22Rv1 (cell line): Measurements from ENCODE around the gene ENPEP.

Experiments
- ZFX ChIP-seq: fragments of 450-650 bp; IDR thresholded peaks from 2 replicates; pipeline ENCODE4 v1.6.1; 2017; ENCODE audit warnings: antibody characterized with exemption, borderline replicate concordance
- TF ChIP-seq, protein P1 (sequence below): fragments of 450-650 bp; IDR thresholded peaks from 2 replicates; pipeline ENCODE4 v1.5.1; 2017; ENCODE audit warnings: mild to moderate bottlenecking

DNA sequence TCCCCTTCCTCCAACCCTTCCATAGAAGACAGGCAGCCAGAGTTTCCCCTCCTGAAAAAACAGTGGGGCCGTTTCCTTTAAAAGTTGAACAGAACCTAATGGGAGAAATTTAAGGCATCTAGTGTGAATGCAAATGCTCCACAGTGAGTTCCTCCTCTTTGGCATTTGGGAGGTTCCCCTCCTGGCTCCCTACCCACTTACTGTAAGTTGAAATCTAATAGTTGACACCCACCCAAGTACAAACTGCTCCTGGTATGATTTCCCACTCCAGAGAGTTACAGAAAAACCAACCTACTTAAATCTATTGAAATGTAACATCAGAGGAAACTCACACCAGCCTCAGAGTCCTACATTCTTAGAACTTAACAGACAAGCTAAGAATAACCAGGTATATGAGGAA is 17.6 kb downstream of the ENPEP start:
- TF ChIP-seq, protein P1, sequence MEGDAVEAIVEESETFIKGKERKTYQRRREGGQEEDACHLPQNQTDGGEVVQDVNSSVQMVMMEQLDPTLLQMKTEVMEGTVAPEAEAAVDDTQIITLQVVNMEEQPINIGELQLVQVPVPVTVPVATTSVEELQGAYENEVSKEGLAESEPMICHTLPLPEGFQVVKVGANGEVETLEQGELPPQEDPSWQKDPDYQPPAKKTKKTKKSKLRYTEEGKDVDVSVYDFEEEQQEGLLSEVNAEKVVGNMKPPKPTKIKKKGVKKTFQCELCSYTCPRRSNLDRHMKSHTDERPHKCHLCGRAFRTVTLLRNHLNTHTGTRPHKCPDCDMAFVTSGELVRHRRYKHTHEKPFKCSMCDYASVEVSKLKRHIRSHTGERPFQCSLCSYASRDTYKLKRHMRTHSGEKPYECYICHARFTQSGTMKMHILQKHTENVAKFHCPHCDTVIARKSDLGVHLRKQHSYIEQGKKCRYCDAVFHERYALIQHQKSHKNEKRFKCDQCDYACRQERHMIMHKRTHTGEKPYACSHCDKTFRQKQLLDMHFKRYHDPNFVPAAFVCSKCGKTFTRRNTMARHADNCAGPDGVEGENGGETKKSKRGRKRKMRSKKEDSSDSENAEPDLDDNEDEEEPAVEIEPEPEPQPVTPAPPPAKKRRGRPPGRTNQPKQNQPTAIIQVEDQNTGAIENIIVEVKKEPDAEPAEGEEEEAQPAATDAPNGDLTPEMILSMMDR: no peak
- TF ChIP-seq ZFX: no peak
